K562 treated with DMSO at 1 percent for 4 hours (cell line): ENCODE results near the gene HYKK. TPM values are rescaled to one million over a fixed set of nuclear protein-coding genes. Genes with fewer than 3 reads are reported as not detected.

ENCODE experiments used
- total RNA-seq: library from RNA; unstranded; fragments of 300-600 nt; gene quantifications from 2 replicates; pipeline ENCODE4 v1.2.3, GENCODE V29; 2022; ENCODE audit not compliant: insufficient read depth

Gene HYKK, protein sequence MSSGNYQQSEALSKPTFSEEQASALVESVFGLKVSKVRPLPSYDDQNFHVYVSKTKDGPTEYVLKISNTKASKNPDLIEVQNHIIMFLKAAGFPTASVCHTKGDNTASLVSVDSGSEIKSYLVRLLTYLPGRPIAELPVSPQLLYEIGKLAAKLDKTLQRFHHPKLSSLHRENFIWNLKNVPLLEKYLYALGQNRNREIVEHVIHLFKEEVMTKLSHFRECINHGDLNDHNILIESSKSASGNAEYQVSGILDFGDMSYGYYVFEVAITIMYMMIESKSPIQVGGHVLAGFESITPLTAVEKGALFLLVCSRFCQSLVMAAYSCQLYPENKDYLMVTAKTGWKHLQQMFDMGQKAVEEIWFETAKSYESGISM
- total RNA-seq, result 2.5 and 2.9 TPM in 2 replicates

GRCh38 chr15:78506971-78507830 lies at the start of gene HYKK:
TSS of gene HYKK (plus strand) at chr15:78507577. CDS start at chr15:78513089, 5,512 bp downstream.

GRCh38 chr15:78540141-78540870 lies 32.9 kb downstream of the HYKK start, which contains the start of gene PSMA4:
TSS of gene PSMA4 (plus strand) at chr15:78540444. CDS start at chr15:78541928, 1,484 bp downstream.

GRCh38 chr15:78565097-78565950 lies 57.9 kb downstream of the HYKK start, which contains the start of gene CHRNA5:
TSS of gene CHRNA5 (plus strand) at chr15:78565520. CDS start at chr15:78565720, 200 bp downstream.

Other genes starting within 250 kb of the HYKK start
- 0.65 and 0.78 TPM in 2 replicates for gene DNAJA4, start 243.0 kb upstream of the HYKK start, total RNA-seq
- 46.0 and 48.4 TPM in 2 replicates for gene SKIC8, start 208.0 kb upstream of the HYKK start, total RNA-seq
- gene CRABP1, start 167.2 kb upstream of the HYKK start, total RNA-seq, result not detected in 2 replicates
- 16.9 and 34.6 TPM in 2 replicates for gene IREB2, start 69.4 kb upstream of the HYKK start, total RNA-seq
- gene PSMA4, start 32.9 kb downstream of the HYKK start, total RNA-seq, result 514 and 533 TPM in 2 replicates
- 3.1 and 3.8 TPM in 2 replicates for gene CHRNA5, start 57.9 kb downstream of the HYKK start, total RNA-seq
- gene CHRNA3, start 113.4 kb downstream of the HYKK start, total RNA-seq, result not detected in 2 replicates
- not detected in 2 replicates for gene CHRNB4, start 133.6 kb downstream of the HYKK start, total RNA-seq